HK-2 (cell line): ENCODE results near the gene SNX10.
"Not testable (repeated sequence)": the region's sequence is repeated elsewhere in the genome, so short reads cannot be mapped to it uniquely, and the experiment has no call there.

Experiments used
- DNase-seq: peaks from one replicate; pipeline ENCODE4 v3.0.0-alpha.2; 2018; ENCODE audit not compliant: unreplicated experiment

Gene SNX10

GRCh38 chr7:26291699-26292538 is at the start of gene SNX10:
TSS of gene SNX10 (plus strand) at chr7:26291862. CDS start at chr7:26346443, 54,581 bp downstream.
- peak; percentile 77 for DNase-seq

- DNase-seq: no peak
Observed at GRCh38 chr7:26245150-26245549, 46.5 kb upstream of the SNX10 start.

GRCh38 chr7:26250239-26250638 is 41.4 kb upstream of the SNX10 start:
- DNase-seq: no peak

GRCh38 chr7:26261866-26262265 is 29.8 kb upstream of the SNX10 start:
- DNase-seq: not testable (repeated sequence)

GRCh38 chr7:26265065-26265464 is 26.6 kb upstream of the SNX10 start:
- no peak for DNase-seq

GRCh38 chr7:26265499-26266075 is 26.1 kb upstream of the SNX10 start:
- DNase-seq: no peak

- no peak for DNase-seq
Observed at GRCh38 chr7:26267601-26268166, 24.0 kb upstream of the SNX10 start.

- DNase-seq: no peak
Observed at GRCh38 chr7:26275213-26275612, 16.4 kb upstream of the SNX10 start.

- DNase-seq: no peak
Observed at GRCh38 chr7:26278770-26279169, 12.9 kb upstream of the SNX10 start.

GRCh38 chr7:26279405-26279804 is 12.3 kb upstream of the SNX10 start:
- DNase-seq: no peak

GRCh38 chr7:26280097-26280496 is 11.6 kb upstream of the SNX10 start:
- no peak for DNase-seq

GRCh38 chr7:26280723-26281122 is 10.9 kb upstream of the SNX10 start:
- no peak for DNase-seq

GRCh38 chr7:26284477-26284876 is 7.2 kb upstream of the SNX10 start:
- DNase-seq: no peak

GRCh38 chr7:26284995-26285632 is 6.5 kb upstream of the SNX10 start:
- DNase-seq: no peak

- DNase-seq: no peak
Observed at GRCh38 chr7:26286157-26286556, 5.5 kb upstream of the SNX10 start.

- not testable (repeated sequence) for DNase-seq
Observed at GRCh38 chr7:26288126-26288525, 3.5 kb upstream of the SNX10 start.

- no peak for DNase-seq
Observed at GRCh38 chr7:26291251-26291650, 411 bp upstream of the SNX10 start.

- no peak for DNase-seq
Observed at GRCh38 chr7:26292768-26293560, 1.3 kb downstream of the SNX10 start.

GRCh38 chr7:26293569-26294308 is 2.1 kb downstream of the SNX10 start:
- no peak for DNase-seq

GRCh38 chr7:26295015-26295414 is 3.4 kb downstream of the SNX10 start:
- no peak for DNase-seq

- DNase-seq: no peak
Observed at GRCh38 chr7:26295586-26295985, 3.9 kb downstream of the SNX10 start.
